T-helper 2 cell treated with Interferon-gamma antibody and Interleukin-4, amounts not matched to agents 5 μg/mL and 100 μg/mL, for 36 hours (primary cell): ENCODE results near the gene KLC1.

Source experiments
- DNase-seq: peaks from one replicate; pipeline ENCODE4 v3.0.0; 2021; ENCODE audit warnings: low spot score
- H3K27ac Mint-ChIP-seq: one replicate; pipeline ENCODE4 v1.8.0; 2021; ENCODE audit warnings: mild to moderate bottlenecking, mixed read lengths
- H3K27me3 Mint-ChIP-seq: one replicate; pipeline ENCODE4 v1.8.0; 2021; ENCODE audit warnings: low read depth, mixed read lengths
- H3K36me3 Mint-ChIP-seq: one replicate; pipeline ENCODE4 v1.8.0; 2021; ENCODE audit warnings: low read depth, mixed read lengths
- H3K4me1 Mint-ChIP-seq: one replicate; pipeline ENCODE4 v1.8.0; 2021; ENCODE audit warnings: low read depth, mixed read lengths
- H3K4me3 Mint-ChIP-seq: one replicate; pipeline ENCODE4 v1.8.0; 2022; ENCODE audit warnings: mild to moderate bottlenecking, moderate library complexity, mixed read lengths
- H3K9me3 Mint-ChIP-seq: one replicate; pipeline ENCODE4 v1.8.0; 2021; ENCODE audit warnings: mixed read lengths

KLC1 gene

DNA sequence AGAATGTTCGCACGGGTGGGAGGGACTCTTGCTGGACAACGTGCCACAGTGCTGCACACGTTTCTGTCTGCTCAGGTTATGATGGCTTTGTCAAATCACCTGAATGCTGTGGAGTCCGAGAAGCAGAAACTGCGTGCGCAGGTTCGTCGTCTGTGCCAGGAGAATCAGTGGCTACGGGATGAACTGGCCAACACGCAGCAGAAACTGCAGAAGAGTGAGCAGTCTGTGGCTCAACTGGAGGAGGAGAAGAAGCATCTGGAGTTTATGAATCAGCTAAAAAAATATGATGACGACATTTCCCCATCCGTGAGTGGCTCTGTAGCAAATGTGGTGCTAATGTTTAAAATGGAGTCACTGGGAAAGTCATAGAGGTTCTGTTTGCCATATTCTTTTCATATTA lies 28.5 kb downstream of the KLC1 start:
- Mint-ChIP-seq H3K27ac (no peak overlapping the region), H3K9me3 (no peaks in the 10 kb centered on the region), H3K27me3 (no peaks in the 10 kb centered on the region), H3K4me3 (no peak overlapping the region), H3K4me1 (no peaks in the 10 kb centered on the region), H3K36me3 (peaks cover 42% of the 10 kb centered on the region)
- no peak for DNase-seq

DNA sequence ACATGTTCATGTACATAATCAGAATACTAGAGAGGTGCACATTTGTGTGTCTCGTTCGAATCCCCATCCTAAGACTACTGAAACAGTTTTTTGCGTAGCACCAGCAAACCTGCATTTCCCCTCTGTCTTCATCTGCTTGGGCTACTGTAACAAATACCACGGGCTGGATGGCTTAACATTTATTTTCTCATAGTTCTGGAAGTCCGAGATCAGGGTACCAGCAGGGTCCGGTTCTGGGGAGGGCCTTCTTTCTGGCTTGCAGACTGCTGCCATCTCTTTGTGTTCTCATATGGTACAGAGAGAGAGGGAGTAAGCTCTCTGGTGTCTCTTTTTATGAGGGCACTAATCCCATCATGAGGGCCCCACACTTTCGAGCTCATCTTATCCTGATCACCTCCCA lies 30.6 kb downstream of the KLC1 start:
- Mint-ChIP-seq H3K36me3 (peaks cover 39% of the 10 kb centered on the region), H3K27ac (no peak overlapping the region), H3K27me3 (no peaks in the 10 kb centered on the region), H3K4me3 (no peak overlapping the region), H3K9me3 (no peaks in the 10 kb centered on the region), H3K4me1 (no peaks in the 10 kb centered on the region)
- DNase-seq, result no peak

DNA sequence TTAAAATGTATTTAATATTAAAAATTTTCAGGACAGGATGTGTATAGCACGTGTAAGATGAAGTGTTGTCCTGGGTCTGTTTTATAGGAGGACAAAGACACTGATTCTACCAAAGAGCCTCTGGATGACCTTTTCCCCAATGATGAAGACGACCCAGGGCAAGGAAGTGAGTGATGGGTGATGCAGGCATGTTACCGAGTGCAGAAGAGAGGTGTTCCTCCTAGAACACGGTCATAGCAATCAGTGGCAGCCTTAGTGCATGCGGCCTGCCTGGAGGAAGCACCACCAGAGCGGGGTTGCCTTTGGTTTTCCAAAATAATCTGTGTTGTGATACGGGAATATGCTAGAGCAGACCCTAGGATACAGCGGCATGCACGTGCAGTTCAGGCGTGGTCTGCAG lies 33.0 kb downstream of the KLC1 start:
- Mint-ChIP-seq H3K4me3 (no peak overlapping the region), H3K9me3 (no peaks in the 10 kb centered on the region), H3K4me1 (no peaks in the 10 kb centered on the region), H3K27ac (no peak overlapping the region), H3K36me3 (peaks cover 30% of the 10 kb centered on the region), H3K27me3 (no peaks in the 10 kb centered on the region)
- DNase-seq, result no peak

DNA sequence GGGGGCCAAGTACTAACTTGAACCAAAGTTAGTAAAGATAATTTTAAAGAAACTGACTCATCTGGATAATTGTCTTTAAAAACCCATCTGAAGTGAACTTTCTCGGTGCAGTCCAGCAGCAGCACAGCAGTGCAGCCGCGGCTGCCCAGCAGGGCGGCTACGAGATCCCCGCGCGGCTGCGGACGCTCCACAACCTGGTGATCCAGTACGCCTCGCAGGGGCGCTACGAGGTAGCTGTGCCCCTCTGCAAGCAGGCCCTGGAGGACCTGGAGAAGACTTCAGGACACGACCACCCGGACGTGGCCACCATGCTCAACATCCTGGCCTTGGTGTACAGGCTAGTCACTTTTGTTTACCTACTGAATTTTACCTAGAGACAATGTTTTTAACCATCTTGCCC lies 33.6 kb downstream of the KLC1 start:
- peaks cover 28% of the 10 kb centered on the region for H3K36me3 Mint-ChIP-seq
- no peak overlapping the region for H3K4me3 Mint-ChIP-seq
- no peaks in the 10 kb centered on the region for H3K4me1 Mint-ChIP-seq
- DNase-seq, result no peak
- no peak overlapping the region for H3K27ac Mint-ChIP-seq
- no peaks in the 10 kb centered on the region for H3K9me3 Mint-ChIP-seq
- no peaks in the 10 kb centered on the region for H3K27me3 Mint-ChIP-seq

DNA sequence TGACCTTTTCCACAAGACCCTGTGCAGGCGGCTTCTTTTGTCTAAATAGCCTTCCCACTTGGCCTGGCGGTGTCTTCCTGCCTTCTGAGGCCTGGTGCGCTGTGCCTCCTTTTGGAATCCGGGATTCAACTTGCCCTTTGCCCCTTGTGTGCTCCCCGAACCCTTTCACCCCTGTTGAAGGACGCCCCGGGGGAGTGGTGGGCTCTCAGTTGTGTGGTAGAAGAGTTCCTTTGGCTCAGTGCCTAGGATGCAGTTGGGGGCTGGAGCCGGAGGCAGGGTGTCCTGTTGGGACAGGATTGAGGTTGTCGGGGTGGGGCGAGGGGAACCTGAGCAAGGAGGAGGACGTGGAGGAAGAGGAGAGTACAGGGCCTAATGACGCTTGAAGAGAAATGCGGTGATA lies 34.5 kb downstream of the KLC1 start:
- Mint-ChIP-seq H3K9me3 (no peaks in the 10 kb centered on the region), H3K27me3 (no peaks in the 10 kb centered on the region), H3K4me1 (no peaks in the 10 kb centered on the region), H3K4me3 (no peak overlapping the region), H3K36me3 (peaks cover 28% of the 10 kb centered on the region), H3K27ac (no peak overlapping the region)
- DNase-seq, result no peak

DNA sequence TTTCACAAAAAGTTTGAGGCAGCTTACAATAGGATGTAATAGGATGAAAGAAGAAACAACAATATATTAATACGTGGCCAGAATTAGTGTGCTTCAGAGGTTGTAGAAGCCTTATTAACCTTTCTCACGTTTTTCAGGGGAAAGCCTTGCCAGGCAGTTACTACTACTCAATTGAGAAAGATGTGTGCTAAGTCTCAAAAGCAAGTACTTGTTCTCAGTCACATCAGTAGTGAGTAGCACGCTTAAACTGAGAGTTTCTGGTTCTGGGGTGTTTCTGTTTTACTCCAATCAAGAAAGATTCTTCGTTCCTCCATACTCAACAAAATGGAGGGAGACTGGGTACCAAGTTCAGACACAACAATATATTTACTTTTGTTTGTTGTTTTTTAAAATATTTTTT lies 38.7 kb downstream of the KLC1 start:
- no peak overlapping the region for H3K4me3 Mint-ChIP-seq
- H3K9me3 Mint-ChIP-seq, result no peaks in the 10 kb centered on the region
- no peaks in the 10 kb centered on the region for H3K27me3 Mint-ChIP-seq
- H3K27ac Mint-ChIP-seq, result no peak overlapping the region
- peaks cover 36% of the 10 kb centered on the region for H3K36me3 Mint-ChIP-seq
- no peak for DNase-seq
- H3K4me1 Mint-ChIP-seq, result no peaks in the 10 kb centered on the region

DNA sequence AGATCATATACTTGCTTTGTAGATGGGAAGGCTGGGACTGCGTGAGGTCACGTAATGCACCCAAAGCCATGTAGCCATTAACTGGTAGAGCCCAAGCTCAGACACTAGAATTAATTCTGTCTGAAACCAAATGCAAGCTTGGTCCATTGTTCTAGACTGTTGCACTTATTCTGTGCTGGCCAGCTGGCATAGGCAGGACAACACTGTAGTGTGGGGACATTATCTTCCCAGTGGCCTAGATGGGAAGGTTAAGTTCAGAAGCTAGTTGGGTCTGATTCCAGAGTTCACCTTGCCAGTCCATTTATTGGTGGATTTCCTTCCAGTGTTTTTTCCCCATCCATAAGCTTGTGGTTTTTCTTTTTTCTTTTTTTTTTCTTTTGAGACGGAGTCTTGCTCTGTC lies 39.1 kb downstream of the KLC1 start:
- no peaks in the 10 kb centered on the region for H3K4me1 Mint-ChIP-seq
- no peak overlapping the region for H3K27ac Mint-ChIP-seq
- DNase-seq, result no peak
- no peaks in the 10 kb centered on the region for H3K9me3 Mint-ChIP-seq
- H3K4me3 Mint-ChIP-seq, result no peak overlapping the region
- H3K27me3 Mint-ChIP-seq, result no peaks in the 10 kb centered on the region
- peaks cover 39% of the 10 kb centered on the region for H3K36me3 Mint-ChIP-seq

DNA sequence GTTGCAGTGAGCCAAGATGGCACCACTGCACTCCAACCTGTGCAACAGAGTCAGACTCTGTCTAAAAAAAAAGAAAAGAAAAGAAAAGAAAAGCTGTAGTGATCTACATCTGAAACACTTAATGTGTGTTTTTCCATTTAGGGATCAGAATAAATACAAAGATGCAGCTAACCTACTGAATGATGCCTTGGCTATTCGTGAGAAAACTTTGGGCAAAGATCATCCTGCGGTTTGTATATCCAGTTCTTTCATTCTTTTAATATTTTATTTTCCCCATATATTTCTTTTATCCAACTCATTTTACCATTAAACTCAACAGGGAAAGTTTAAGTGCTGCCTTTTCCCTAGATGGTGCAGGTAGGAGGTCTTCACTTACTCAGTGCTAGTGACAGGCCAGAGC lies 40.4 kb downstream of the KLC1 start:
- Mint-ChIP-seq H3K9me3 (no peaks in the 10 kb centered on the region), H3K36me3 (peaks cover 41% of the 10 kb centered on the region), H3K27me3 (no peaks in the 10 kb centered on the region), H3K4me3 (no peak overlapping the region), H3K4me1 (no peaks in the 10 kb centered on the region), H3K27ac (no peak overlapping the region)
- no peak for DNase-seq

DNA sequence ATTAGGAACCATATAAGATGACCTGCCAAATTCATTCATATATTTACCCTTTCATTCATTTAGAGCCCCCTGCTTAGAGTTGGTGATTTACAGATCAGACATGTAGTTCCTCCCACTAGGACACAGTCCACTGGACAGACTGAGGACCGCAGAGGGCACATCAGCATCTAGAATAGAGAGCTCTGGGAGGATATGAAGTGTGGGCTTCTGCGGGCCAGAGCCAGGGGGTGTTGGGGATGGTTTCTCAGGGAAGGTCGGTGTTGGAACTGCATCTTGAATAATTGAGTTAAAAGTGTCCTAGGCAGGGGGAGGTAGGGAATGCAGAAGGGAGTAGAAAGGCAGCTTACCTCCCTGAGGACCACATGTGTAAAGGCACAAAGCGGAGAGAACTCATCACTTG lies 42.9 kb downstream of the KLC1 start:
- Mint-ChIP-seq H3K27ac (no peak overlapping the region), H3K4me3 (no peak overlapping the region), H3K4me1 (no peaks in the 10 kb centered on the region), H3K36me3 (peaks cover 54% of the 10 kb centered on the region), H3K9me3 (no peaks in the 10 kb centered on the region), H3K27me3 (no peaks in the 10 kb centered on the region)
- DNase-seq, result no peak

DNA sequence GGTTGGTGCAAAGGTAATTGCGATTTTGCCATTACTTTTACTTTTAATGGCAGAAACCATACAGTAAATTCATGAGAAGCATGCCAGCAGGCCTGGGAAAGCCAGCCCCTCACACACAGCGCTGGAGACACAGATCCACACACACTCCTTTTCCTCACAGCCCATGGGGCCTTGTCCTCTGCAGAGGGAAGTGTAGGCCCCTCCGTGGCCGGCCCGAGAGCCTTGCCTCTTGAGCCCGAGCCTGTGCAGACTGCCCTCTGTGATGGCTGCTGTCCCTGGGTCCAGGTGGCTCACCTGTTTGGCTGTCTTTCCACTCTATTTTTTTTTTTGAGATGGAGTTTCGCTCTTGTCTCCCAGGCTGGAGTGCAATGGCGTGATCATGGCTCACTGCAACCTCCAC lies 46.9 kb downstream of the KLC1 start:
- Mint-ChIP-seq H3K27me3 (no peaks in the 10 kb centered on the region), H3K4me3 (no peak overlapping the region), H3K4me1 (no peaks in the 10 kb centered on the region), H3K9me3 (no peaks in the 10 kb centered on the region), H3K27ac (no peak overlapping the region), H3K36me3 (peaks cover 58% of the 10 kb centered on the region)
- no peak for DNase-seq

DNA sequence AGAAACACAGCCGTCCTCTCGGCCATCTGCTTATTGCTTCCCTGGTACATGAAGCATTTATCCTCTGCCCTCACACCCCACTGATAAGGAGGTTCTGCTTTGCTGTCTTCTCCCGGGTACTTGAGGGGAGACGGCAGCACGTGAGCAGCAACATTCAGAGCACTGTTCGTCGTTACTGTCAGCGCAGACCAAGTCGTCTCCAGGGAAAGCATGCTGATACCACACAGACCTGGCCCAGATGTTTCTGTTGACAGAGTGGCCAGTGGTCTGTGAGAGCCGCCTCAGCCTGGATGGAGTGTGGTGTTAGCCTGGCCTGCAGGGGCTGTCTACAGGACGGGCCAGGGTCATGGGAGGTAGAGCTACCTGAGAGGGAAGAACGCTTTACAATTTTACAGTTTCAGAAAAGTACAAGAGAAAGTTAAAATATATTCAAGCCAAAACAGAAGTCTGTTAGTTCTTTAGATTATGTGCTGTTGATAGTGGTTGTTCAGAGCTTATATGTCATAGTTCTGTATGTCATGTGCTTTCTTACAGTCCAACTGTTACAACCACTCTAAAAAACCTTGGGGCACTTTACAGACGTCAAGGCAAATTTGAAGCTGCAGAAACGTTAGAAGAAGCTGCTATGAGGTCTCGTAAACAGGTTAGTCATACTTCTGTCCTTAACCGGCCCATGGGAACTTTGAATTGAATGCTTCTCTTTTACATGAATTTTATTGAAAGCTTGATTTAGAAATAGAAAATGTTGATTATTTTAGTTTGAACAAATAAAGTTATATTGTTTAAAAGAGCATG lies 48.1 kb downstream of the KLC1 start:
- no peak for DNase-seq
- Mint-ChIP-seq H3K27me3 (no peaks in the 10 kb centered on the region), H3K9me3 (no peaks in the 10 kb centered on the region), H3K27ac (no peak overlapping the region), H3K4me3 (no peak overlapping the region), H3K4me1 (no peaks in the 10 kb centered on the region), H3K36me3 (peaks cover 51% of the 10 kb centered on the region)

DNA sequence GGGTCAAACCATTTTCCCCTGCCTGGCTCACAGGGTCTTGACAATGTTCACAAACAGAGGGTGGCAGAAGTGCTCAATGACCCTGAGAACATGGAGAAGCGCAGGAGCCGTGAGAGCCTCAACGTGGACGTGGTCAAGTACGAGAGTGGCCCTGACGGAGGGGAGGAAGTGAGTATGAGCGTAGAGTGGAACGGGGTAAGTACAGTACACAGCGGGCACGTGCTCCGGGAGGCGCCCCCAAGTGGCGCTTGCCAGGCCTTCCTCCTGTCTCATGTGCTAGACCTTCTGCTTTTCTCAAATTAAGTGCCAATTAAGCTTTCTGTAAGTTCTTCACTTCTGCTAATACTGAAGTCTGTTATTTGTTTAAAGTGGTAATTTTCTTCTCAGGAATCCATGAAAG lies 50.3 kb downstream of the KLC1 start:
- H3K27me3 Mint-ChIP-seq, result no peaks in the 10 kb centered on the region
- H3K9me3 Mint-ChIP-seq, result no peaks in the 10 kb centered on the region
- no peak for DNase-seq
- no peak overlapping the region for H3K4me3 Mint-ChIP-seq
- no peaks in the 10 kb centered on the region for H3K4me1 Mint-ChIP-seq
- peaks cover 40% of the 10 kb centered on the region for H3K36me3 Mint-ChIP-seq
- peak overlapping the region; percentile 55 for H3K27ac Mint-ChIP-seq

DNA sequence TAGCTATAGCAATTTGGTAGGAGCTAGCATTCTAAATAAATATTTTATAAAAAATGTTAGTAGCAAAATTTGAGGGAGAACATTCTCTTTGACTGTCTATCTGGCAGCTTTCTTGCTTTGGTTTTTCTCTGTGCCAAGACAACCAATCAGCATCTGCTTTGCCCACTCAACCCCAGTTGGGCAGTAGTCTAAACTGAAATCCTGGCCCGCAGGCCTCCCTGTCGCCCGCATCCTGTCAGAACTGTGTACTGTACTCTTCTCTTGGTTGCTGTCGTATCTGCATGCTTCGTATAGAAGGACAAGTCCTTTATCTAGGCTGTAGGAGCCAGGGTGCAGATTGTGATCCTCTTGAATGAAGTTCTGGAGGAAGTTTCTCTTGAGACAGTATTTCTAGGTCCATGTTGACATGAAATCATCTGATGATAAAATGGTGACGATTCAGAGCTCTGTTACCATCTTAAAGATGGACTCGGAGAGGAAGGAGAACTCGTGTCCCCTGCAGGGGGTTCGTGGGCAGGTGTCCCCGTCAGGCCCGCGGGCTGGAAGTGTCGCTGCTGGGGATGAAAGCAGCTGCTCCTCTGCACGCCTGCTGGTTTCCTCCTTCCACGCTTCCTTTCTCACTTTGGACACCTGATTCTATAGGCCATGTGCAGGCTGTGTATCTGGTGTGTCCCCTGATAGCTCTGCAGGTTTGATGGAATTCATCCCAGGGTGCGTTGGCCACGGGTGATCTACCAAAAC lies 51.6 kb downstream of the KLC1 start:
- H3K36me3 Mint-ChIP-seq, result peaks cover 32% of the 10 kb centered on the region

DNA sequence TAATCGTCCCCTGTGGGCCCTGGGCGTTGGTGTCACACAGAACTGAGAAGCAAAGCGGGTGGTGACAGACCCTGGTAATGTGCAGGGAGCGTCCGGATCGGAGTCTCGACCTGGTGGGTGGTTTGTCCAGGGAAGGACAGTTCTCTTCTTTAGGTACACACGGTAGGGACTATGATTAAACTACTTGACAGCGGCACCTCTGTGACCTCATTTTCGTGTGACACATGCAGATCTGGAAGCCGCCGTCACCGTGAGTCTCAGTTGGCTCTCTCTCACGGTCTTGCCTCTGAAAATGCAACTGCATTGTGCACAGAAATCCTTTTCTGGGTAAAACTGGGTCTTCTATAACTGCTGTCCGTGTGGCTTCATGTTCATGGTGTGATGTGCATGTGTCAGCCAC lies 54.1 kb downstream of the KLC1 start:
- no peak overlapping the region for H3K4me3 Mint-ChIP-seq
- DNase-seq, result no peak
- no peak overlapping the region for H3K27ac Mint-ChIP-seq
- H3K36me3 Mint-ChIP-seq, result peaks cover 29% of the 10 kb centered on the region
- no peaks in the 10 kb centered on the region for H3K9me3 Mint-ChIP-seq
- no peaks in the 10 kb centered on the region for H3K4me1 Mint-ChIP-seq
- no peaks in the 10 kb centered on the region for H3K27me3 Mint-ChIP-seq

More for the DNA sequence above, 51.6 kb downstream of the KLC1 start:
- H3K4me3 Mint-ChIP-seq, result no peak overlapping the region
- no peaks in the 10 kb centered on the region for H3K4me1 Mint-ChIP-seq
- no peak overlapping the region for H3K27ac Mint-ChIP-seq
- H3K9me3 Mint-ChIP-seq, result no peaks in the 10 kb centered on the region
- H3K27me3 Mint-ChIP-seq, result no peaks in the 10 kb centered on the region
- no peak for DNase-seq
